ENCODE measurements around the gene PSMC3IP.
A peak's percentile ranks its signal among the peaks of the same experiment; 100 is the strongest.

The PSMC3IP gene

DNA sequence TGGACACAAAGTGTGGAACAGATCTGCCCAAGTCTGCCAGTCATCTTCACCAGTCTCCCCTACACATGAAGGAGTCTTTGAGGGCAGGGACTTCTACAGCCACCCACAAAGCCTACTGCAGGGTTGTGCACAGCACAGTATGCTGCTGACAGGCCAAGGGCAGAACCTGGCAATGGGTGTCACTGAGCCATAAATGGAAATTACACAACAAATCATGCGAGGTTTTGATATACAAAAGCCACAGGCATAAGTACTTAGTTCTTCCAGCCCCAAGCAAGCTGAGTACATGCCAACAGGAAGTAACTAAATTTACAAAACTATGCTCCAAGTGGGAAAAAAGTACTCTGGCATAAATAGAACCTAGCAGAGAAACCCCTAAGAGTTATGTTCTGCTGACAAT, 7.8 kb upstream of the PSMC3IP start:
- TF ChIP-seq, protein P1, sequence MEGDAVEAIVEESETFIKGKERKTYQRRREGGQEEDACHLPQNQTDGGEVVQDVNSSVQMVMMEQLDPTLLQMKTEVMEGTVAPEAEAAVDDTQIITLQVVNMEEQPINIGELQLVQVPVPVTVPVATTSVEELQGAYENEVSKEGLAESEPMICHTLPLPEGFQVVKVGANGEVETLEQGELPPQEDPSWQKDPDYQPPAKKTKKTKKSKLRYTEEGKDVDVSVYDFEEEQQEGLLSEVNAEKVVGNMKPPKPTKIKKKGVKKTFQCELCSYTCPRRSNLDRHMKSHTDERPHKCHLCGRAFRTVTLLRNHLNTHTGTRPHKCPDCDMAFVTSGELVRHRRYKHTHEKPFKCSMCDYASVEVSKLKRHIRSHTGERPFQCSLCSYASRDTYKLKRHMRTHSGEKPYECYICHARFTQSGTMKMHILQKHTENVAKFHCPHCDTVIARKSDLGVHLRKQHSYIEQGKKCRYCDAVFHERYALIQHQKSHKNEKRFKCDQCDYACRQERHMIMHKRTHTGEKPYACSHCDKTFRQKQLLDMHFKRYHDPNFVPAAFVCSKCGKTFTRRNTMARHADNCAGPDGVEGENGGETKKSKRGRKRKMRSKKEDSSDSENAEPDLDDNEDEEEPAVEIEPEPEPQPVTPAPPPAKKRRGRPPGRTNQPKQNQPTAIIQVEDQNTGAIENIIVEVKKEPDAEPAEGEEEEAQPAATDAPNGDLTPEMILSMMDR (IDR thresholded peaks at IDR 0.05; ENCODE audit: borderline replicate concordance, control extremely low read depth, extremely low read depth, insufficient read depth, missing control alignments) = no peak
- DNase-seq (ENCODE audit: low spot score) = no peak
- in situ Hi-C loops (cut with MboI; ENCODE audit: low sequenced_read_pairs, unreplicated experiment) = no loop called here

DNA sequence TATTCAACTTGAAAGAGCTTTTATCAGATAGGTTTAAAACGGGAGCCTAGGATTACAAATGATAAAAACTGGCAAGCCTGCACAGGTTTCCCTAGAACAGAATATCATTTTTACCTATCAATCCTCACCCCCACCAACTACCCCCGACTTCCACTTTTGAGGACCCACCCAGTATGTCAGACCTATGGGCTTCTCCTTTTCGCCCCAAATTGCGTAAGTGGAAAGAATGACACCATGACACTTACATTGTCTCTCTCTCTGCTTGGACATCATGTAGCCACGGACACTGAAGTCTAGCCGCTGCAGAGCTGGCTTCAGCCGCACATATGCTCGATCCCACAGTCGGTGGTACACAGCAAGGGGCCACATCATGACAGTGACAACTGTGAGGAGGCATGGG, 7.4 kb upstream of the PSMC3IP start:
- in situ Hi-C loops (cut with MboI; ENCODE audit: low sequenced_read_pairs, unreplicated experiment) = no loop called here
- DNase-seq (ENCODE audit: low spot score) = no peak
- TF ChIP-seq, protein P1 (IDR thresholded peaks at IDR 0.05; ENCODE audit: borderline replicate concordance, control extremely low read depth, extremely low read depth, insufficient read depth, missing control alignments) = no peak

DNA sequence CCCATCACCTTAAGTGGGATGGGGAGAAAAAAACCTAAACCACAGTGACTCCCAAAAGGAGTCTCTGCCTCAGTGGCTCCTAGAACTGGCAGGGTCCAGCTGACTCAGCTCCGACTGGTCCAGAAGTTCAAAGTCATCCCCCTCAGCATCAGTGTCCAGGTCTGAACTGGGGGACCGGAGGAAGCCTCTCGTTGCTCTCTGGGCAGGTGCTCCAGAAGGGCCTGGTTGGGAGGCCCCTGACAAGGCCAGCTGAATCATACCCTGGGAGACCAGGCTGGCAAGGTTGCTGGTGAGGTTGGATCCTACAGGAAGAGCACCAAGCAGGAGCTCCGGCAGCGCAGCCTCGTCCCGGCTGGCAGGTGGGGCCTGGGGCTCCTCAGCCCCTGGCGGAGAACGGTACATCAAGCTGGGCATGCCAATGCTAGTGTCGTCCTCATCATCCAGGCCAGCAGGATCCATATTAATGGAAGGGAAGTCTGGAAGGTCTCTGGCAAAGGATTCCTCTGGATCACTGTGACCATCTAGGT, 4.3 kb upstream of the PSMC3IP start:
- TF ChIP-seq, protein P1 (IDR thresholded peaks at IDR 0.05; ENCODE audit: borderline replicate concordance, control extremely low read depth, extremely low read depth, insufficient read depth, missing control alignments) = no peak
- no peak for DNase-seq (ENCODE audit: low spot score)
- in situ Hi-C loops (cut with MboI; ENCODE audit: low sequenced_read_pairs, unreplicated experiment) = no loop called here

DNA sequence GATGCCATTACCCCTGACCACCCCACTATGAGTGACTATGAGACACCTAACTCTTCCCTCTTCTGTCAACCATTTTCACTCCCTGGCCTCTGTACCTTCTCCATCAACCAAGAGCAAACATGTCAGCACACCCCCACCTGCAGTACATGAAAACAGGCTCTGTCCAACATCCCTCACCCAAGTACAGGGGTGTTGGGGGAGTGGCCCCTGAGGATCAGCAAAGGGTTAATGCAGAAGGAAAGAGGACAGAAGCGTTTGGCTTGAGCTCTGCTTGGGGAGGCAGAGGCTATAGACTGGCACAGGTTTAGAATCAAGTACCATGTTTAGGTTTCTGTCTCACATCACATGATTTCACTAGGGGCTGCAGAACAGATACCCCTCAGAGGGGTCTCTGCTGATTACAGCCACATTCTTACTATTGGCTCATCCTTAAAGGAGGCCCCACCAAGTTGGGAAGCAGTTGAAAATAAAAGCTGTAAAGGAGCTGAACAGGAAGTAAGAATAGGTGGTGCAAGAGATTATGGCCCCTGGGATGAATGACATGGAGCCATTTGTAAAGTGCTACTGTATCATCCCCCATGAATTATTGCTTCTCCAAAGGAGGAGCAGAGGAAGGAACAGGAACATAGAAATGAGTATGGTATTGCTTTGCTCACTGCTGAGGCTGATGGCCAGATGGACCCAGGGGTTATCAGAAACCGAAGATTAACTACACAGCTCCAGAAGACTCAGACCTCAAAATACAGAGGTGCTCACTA, 2.4 kb upstream of the PSMC3IP start:
- in situ Hi-C loops (cut with MboI; ENCODE audit: low sequenced_read_pairs, unreplicated experiment) = no loop called here
- DNase-seq (ENCODE audit: low spot score) = no peak
- TF ChIP-seq, protein P1 (IDR thresholded peaks at IDR 0.05; ENCODE audit: borderline replicate concordance, control extremely low read depth, extremely low read depth, insufficient read depth, missing control alignments) = no peak

DNA sequence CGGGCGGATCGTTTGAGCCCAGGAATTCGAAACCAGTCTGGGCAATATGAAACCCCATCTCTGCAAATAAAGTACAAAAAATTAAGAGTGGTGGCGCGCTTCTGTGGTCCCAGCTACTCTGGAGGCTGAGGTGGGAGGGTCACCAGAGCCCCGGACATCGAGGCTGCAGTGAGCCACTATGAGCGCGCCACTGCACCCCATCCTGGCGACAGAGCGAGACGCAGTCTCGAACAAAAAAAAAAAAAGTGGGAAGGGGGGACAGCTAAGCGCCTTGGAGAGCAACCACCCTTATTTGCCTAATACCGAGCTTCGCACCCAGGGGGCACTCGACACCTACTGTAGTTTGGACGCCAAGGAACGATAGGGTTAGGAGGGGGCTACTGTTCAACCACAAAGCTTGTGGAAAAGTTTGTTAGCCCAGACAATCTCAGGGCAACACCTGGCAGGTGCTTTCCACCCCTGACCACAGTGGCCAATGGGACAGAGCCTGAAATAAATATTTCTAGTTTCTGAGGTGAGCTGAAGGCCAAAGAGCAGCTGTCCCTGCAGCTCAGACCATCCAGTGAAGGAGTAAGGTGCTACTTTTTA, 847 bp upstream of the PSMC3IP start:
- DNase-seq (ENCODE audit: low spot score) = peak; percentile 89
- in situ Hi-C loops (cut with MboI; ENCODE audit: low sequenced_read_pairs, unreplicated experiment) = no loop called here
- TF ChIP-seq, protein P1 (IDR thresholded peaks at IDR 0.05; ENCODE audit: borderline replicate concordance, control extremely low read depth, extremely low read depth, insufficient read depth, missing control alignments) = peak; percentile 74

DNA sequence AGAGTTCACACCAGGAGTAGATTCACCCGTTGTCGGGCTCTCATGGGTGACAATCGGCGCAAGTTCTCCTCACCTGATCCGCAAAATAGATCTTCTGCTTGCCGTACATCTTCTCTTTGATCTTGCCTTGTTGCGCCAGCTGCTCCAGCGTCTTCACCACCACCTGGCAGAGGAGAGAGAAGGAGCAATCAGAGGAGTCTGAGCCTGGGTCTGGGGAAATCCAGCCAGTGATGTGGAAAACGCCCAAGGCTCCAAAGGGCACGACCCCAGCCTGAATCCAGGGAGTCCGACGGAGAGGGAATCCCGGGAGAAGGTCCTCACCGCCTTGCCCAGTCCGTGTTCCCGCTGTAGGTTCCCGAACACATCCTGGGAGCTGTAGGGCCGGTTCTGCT, 393 bp downstream of the PSMC3IP start:
- no peak for DNase-seq (ENCODE audit: low spot score)
- TF ChIP-seq, protein P1 (IDR thresholded peaks at IDR 0.05; ENCODE audit: borderline replicate concordance, control extremely low read depth, extremely low read depth, insufficient read depth, missing control alignments) = no peak
- in situ Hi-C loops (cut with MboI; ENCODE audit: low sequenced_read_pairs, unreplicated experiment) = no loop called here
